ENCODE data around the gene TEX38. TPM values are rescaled to one million over a fixed set of nuclear protein-coding genes. Genes with fewer than 3 reads are reported as not detected.
"Not testable (repeated sequence)": the region's sequence is repeated elsewhere in the genome, so short reads cannot be mapped to it uniquely, and the experiment has no call there.

The TEX38 gene
- total RNA-seq, 2 experiments from 2014 or later: not detected

GRCh38 chr1:46692811-46693770, 21.4 kb downstream of the TEX38 start:
- H3K4me1 Mint-ChIP-seq (ENCODE audit: low read depth): peaks cover 4% of the 10 kb centered on the region
- H3K36me3 Mint-ChIP-seq (ENCODE audit: low read depth): peaks cover 36% of the 10 kb centered on the region
- CTCF ChIA-PET: interaction anchor here (0.7 kb wide), 1 partner anchor 12 kb away, joined by 3 read pairs; no protein-coding TSS in a partner anchor
- no peak overlapping the region for H3K4me3 Mint-ChIP-seq
- H3K27me3 Mint-ChIP-seq (ENCODE audit: low read depth): no peaks in the 10 kb centered on the region
- intact Hi-C loops (cut with micrococcal nuclease): no loop called here
- H3K9me3 Mint-ChIP-seq: no peaks in the 10 kb centered on the region
- no peak for DNase-seq
- H3K27ac Mint-ChIP-seq: no peak overlapping the region

- CTCF ChIA-PET; H3K27me3 Mint-ChIP-seq (ENCODE audit: low read depth); H3K4me3 Mint-ChIP-seq; intact Hi-C loops (cut with micrococcal nuclease); H3K4me1 Mint-ChIP-seq (ENCODE audit: low read depth); DNase-seq; H3K9me3 Mint-ChIP-seq; H3K27ac Mint-ChIP-seq: not testable (repeated sequence)
- H3K36me3 Mint-ChIP-seq (ENCODE audit: low read depth): peaks cover 28% of the 10 kb centered on the region
Observed at GRCh38 chr1:46694676-46695075, 23.0 kb downstream of the TEX38 start.

- Mint-ChIP-seq H3K4me1 (ENCODE audit: low read depth) (peaks cover 6% of the 10 kb centered on the region), H3K4me3 (no peak overlapping the region), H3K9me3 (no peaks in the 10 kb centered on the region), H3K36me3 (ENCODE audit: low read depth) (peaks cover 23% of the 10 kb centered on the region), H3K27me3 (ENCODE audit: low read depth) (no peaks in the 10 kb centered on the region), H3K27ac (no peak overlapping the region)
- intact Hi-C loops (cut with micrococcal nuclease): no loop called here
- no peak for DNase-seq
- CTCF ChIA-PET: no interaction called here
Observed at GRCh38 chr1:46697053-46697452, 25.4 kb downstream of the TEX38 start.

GRCh38 chr1:46699666-46700065, 28.0 kb downstream of the TEX38 start:
- intact Hi-C loops (cut with micrococcal nuclease): no loop called here
- Mint-ChIP-seq H3K9me3 (no peaks in the 10 kb centered on the region), H3K27me3 (ENCODE audit: low read depth) (no peaks in the 10 kb centered on the region), H3K36me3 (ENCODE audit: low read depth) (peaks cover 29% of the 10 kb centered on the region), H3K4me1 (ENCODE audit: low read depth) (peaks cover 9% of the 10 kb centered on the region), H3K4me3 (no peak overlapping the region), H3K27ac (no peak overlapping the region)
- CTCF ChIA-PET: no interaction called here
- DNase-seq: no peak

GRCh38 chr1:46703927-46704641, 32.4 kb downstream of the TEX38 start:
- CTCF ChIA-PET: interaction anchor here (0.6 to 1.3 kb wide), 3 partner anchors 11 to 22 kb away, joined by 3 read pairs; no protein-coding TSS in a partner anchor
- peaks cover 27% of the 10 kb centered on the region for H3K36me3 Mint-ChIP-seq (ENCODE audit: low read depth)
- no peak for DNase-seq
- H3K4me1 Mint-ChIP-seq (ENCODE audit: low read depth): peaks cover 12% of the 10 kb centered on the region
- intact Hi-C loops (cut with micrococcal nuclease): no loop called here
- H3K27ac Mint-ChIP-seq: no peak overlapping the region
- no peaks in the 10 kb centered on the region for H3K9me3 Mint-ChIP-seq
- no peaks in the 10 kb centered on the region for H3K27me3 Mint-ChIP-seq (ENCODE audit: low read depth)
- no peak overlapping the region for H3K4me3 Mint-ChIP-seq

GRCh38 chr1:46705408-46705807, 33.8 kb downstream of the TEX38 start:
- no peaks in the 10 kb centered on the region for H3K9me3 Mint-ChIP-seq
- no peak for DNase-seq
- H3K36me3 Mint-ChIP-seq (ENCODE audit: low read depth): peaks cover 29% of the 10 kb centered on the region
- no peaks in the 10 kb centered on the region for H3K27me3 Mint-ChIP-seq (ENCODE audit: low read depth)
- H3K27ac Mint-ChIP-seq: no peak overlapping the region
- no peak overlapping the region for H3K4me3 Mint-ChIP-seq
- intact Hi-C loops (cut with micrococcal nuclease): no loop called here
- CTCF ChIA-PET: no interaction called here
- H3K4me1 Mint-ChIP-seq (ENCODE audit: low read depth): peaks cover 11% of the 10 kb centered on the region

- Mint-ChIP-seq H3K9me3 (no peaks in the 10 kb centered on the region), H3K4me1 (ENCODE audit: low read depth) (peaks cover 14% of the 10 kb centered on the region), H3K36me3 (ENCODE audit: low read depth) (peaks cover 34% of the 10 kb centered on the region), H3K4me3 (no peak overlapping the region), H3K27ac (no peak overlapping the region), H3K27me3 (ENCODE audit: low read depth) (no peaks in the 10 kb centered on the region)
- intact Hi-C loops (cut with micrococcal nuclease): no loop called here
- CTCF ChIA-PET: interaction anchor here (0.7 to 0.8 kb wide), 3 partner anchors 13 to 351 kb away, joined by 3 to 5 read pairs (median 5); no protein-coding TSS in a partner anchor
- DNase-seq: no peak
Observed at GRCh38 chr1:46708121-46708520, 36.5 kb downstream of the TEX38 start.

GRCh38 chr1:46714976-46715375, 43.3 kb downstream of the TEX38 start:
- peaks cover 24% of the 10 kb centered on the region for H3K36me3 Mint-ChIP-seq (ENCODE audit: low read depth)
- peaks cover 45% of the 10 kb centered on the region for H3K4me1 Mint-ChIP-seq (ENCODE audit: low read depth)
- CTCF ChIA-PET: no interaction called here
- H3K9me3 Mint-ChIP-seq: no peaks in the 10 kb centered on the region
- DNase-seq: no peak
- intact Hi-C loops (cut with micrococcal nuclease): no loop called here
- no peak overlapping the region for H3K27ac Mint-ChIP-seq
- H3K4me3 Mint-ChIP-seq: no peak overlapping the region
- H3K27me3 Mint-ChIP-seq (ENCODE audit: low read depth): no peaks in the 10 kb centered on the region

GRCh38 chr1:46717654-46718053, 46.0 kb downstream of the TEX38 start:
- intact Hi-C loops (cut with micrococcal nuclease): loop anchor here (2.0 kb wide), 1 partner anchor 41 kb away; no protein-coding TSS in a partner anchor
- DNase-seq: no peak
- H3K27me3 Mint-ChIP-seq (ENCODE audit: low read depth): no peaks in the 10 kb centered on the region
- peak overlapping the region; percentile 32 for H3K27ac Mint-ChIP-seq
- H3K4me1 Mint-ChIP-seq (ENCODE audit: low read depth): peaks cover 39% of the 10 kb centered on the region
- H3K36me3 Mint-ChIP-seq (ENCODE audit: low read depth): peaks cover 18% of the 10 kb centered on the region
- H3K4me3 Mint-ChIP-seq: peak overlapping the region; percentile 92
- CTCF ChIA-PET: interaction anchor here (1.5 kb wide), 1 partner anchor 11 kb away, joined by 3 read pairs; no protein-coding TSS in a partner anchor
- H3K9me3 Mint-ChIP-seq: no peaks in the 10 kb centered on the region

GRCh38 chr1:46718340-46718726, 46.7 kb downstream of the TEX38 start:
- peak overlapping the region; percentile 92 for H3K4me3 Mint-ChIP-seq
- CTCF ChIA-PET: interaction anchor here (1.5 kb wide), 1 partner anchor 10 kb away, joined by 3 read pairs; no protein-coding TSS in a partner anchor
- no peak for DNase-seq
- H3K27me3 Mint-ChIP-seq (ENCODE audit: low read depth): no peaks in the 10 kb centered on the region
- H3K9me3 Mint-ChIP-seq: no peaks in the 10 kb centered on the region
- peak overlapping the region; percentile 84 for H3K27ac Mint-ChIP-seq
- H3K4me1 Mint-ChIP-seq (ENCODE audit: low read depth): peaks cover 39% of the 10 kb centered on the region
- peaks cover 18% of the 10 kb centered on the region for H3K36me3 Mint-ChIP-seq (ENCODE audit: low read depth)
- intact Hi-C loops (cut with micrococcal nuclease): loop anchor here (2.0 kb wide), 1 partner anchor 42 kb away; no protein-coding TSS in a partner anchor

- Mint-ChIP-seq H3K4me1 (ENCODE audit: low read depth) (peaks cover 37% of the 10 kb centered on the region), H3K27me3 (ENCODE audit: low read depth) (no peaks in the 10 kb centered on the region), H3K4me3 (peak within 1 kb of the TSS; percentile 92), H3K9me3 (no peaks in the 10 kb centered on the region), H3K27ac (peak within 1 kb of the TSS; percentile 84), H3K36me3 (ENCODE audit: low read depth) (peaks cover 16% of the 10 kb centered on the region)
- intact Hi-C loops (cut with micrococcal nuclease): loop anchor here (1.0 to 2.0 kb wide), 6 partner anchors 42 to 379 kb away; partner anchors contain the start of genes ATPAF1, MKNK1, MOB3C and NSUN4
- CTCF ChIA-PET: interaction anchor here (1.5 kb wide), 1 partner anchor 9 kb away, joined by 3 read pairs; no protein-coding TSS in a partner anchor
- peak; percentile 99 for DNase-seq
Observed at GRCh38 chr1:46718727-46719622, 47.3 kb downstream of the TEX38 start, which contains the start of gene EFCAB14. EFCAB14 (minus strand) TSS chr1:46719114; CDS start chr1:46718087, 1,027 bp downstream.
